H9 (cell line): ENCODE data around the gene NLN. TPM values are rescaled to one million over a fixed set of nuclear protein-coding genes. Genes with fewer than 3 reads are reported as not detected.

ENCODE experiments used
- DNase-seq: peaks from one replicate; pipeline ENCODE4 v3.0.0-alpha.2; 2017
- H2AFZ ChIP-seq: one replicate; pipeline ENCODE4 v1.6.1; 2013; ENCODE audit warnings: mild to moderate bottlenecking, low read length, control low read depth, moderate library complexity
- H2AK5ac ChIP-seq: 2 replicates; pipeline ENCODE4 v1.6.1; 2013; ENCODE audit warnings: low read length, control low read depth, mixed read lengths; ENCODE audit not compliant: insufficient read length
- H2BK120ac ChIP-seq: one replicate; pipeline ENCODE4 v1.6.1; 2013; ENCODE audit warnings: low read depth, mild to moderate bottlenecking, low read length, control low read depth, inconsistent platforms; ENCODE audit not compliant: poor library complexity, severe bottlenecking
- H2BK12ac ChIP-seq: 2 replicates; pipeline ENCODE4 v1.6.1; 2013; ENCODE audit warnings: low read length, control low read depth, mixed read lengths, low read depth; ENCODE audit not compliant: insufficient read length
- H2BK15ac ChIP-seq: 2 replicates; pipeline ENCODE4 v1.6.1; 2013; ENCODE audit warnings: low read depth, low read length, control low read depth
- H2BK20ac ChIP-seq: one replicate; pipeline ENCODE4 v1.6.1; 2013; ENCODE audit warnings: low read depth, mild to moderate bottlenecking, low read length, control low read depth, inconsistent platforms; ENCODE audit not compliant: poor library complexity, severe bottlenecking
- H2BK5ac ChIP-seq: 2 replicates; pipeline ENCODE4 v1.6.1; 2013; ENCODE audit warnings: low read length, control low read depth, mixed read lengths; ENCODE audit not compliant: insufficient read length
- H3K14ac ChIP-seq: 2 replicates; pipeline ENCODE4 v1.6.1; 2013; ENCODE audit warnings: low read length, control low read depth; ENCODE audit not compliant: insufficient read depth
- H3K18ac ChIP-seq: 2 replicates; pipeline ENCODE4 v1.6.1; 2013; ENCODE audit warnings: low read depth, mild to moderate bottlenecking, mixed read lengths, low read length, control low read depth; ENCODE audit not compliant: insufficient read length
- H3K23ac ChIP-seq: 2 replicates; pipeline ENCODE4 v1.6.1; 2013; ENCODE audit warnings: low read length, control low read depth, mixed read lengths, low read depth; ENCODE audit not compliant: insufficient read length
- H3K23me2 ChIP-seq: 2 replicates; pipeline ENCODE4 v1.6.1; 2013; ENCODE audit warnings: low read depth, mild to moderate bottlenecking, mixed read lengths, low read length, control low read depth; ENCODE audit not compliant: insufficient read length, poor library complexity, severe bottlenecking
- H3K27ac ChIP-seq: 2 replicates; pipeline ENCODE4 v1.5.1; 2013; ENCODE audit warnings: low read length, control low read depth, mixed read lengths, low read depth; ENCODE audit not compliant: insufficient read length
- H3K27me3 ChIP-seq: 2 replicates; pipeline ENCODE4 v1.6.1; 2013; ENCODE audit warnings: low read length, control low read depth, inconsistent platforms; ENCODE audit not compliant: insufficient read depth
- H3K4ac ChIP-seq: 2 replicates; pipeline ENCODE4 v1.6.1; 2013; ENCODE audit warnings: low read depth, mild to moderate bottlenecking, control low read depth, inconsistent platforms, low read length, moderate library complexity
- H3K4me1 ChIP-seq: 2 replicates; pipeline ENCODE4 v1.6.1; 2013; ENCODE audit warnings: low read length, control low read depth, inconsistent platforms; ENCODE audit not compliant: insufficient read depth
- H3K4me2 ChIP-seq: 2 replicates; pipeline ENCODE4 v1.6.1; 2013; ENCODE audit warnings: low read length, control low read depth, mixed read lengths; ENCODE audit not compliant: insufficient read length, insufficient read depth
- H3K56ac ChIP-seq: 2 replicates; pipeline ENCODE4 v1.6.1; 2013; ENCODE audit warnings: low read depth, mild to moderate bottlenecking, mixed read lengths, low read length, control low read depth; ENCODE audit not compliant: insufficient read length
- H3K79me1 ChIP-seq: 2 replicates; pipeline ENCODE4 v1.6.1; 2013; ENCODE audit warnings: low read depth, mild to moderate bottlenecking, moderate library complexity, low read length, control low read depth, inconsistent platforms; ENCODE audit not compliant: insufficient read depth, poor library complexity, severe bottlenecking
- H3K79me2 ChIP-seq: 2 replicates; pipeline ENCODE4 v1.6.1; 2013; ENCODE audit warnings: low read length, control low read depth, inconsistent platforms; ENCODE audit not compliant: insufficient read depth
- H3K9ac ChIP-seq: 2 replicates; pipeline ENCODE4 v1.6.1; 2013; ENCODE audit warnings: low read length, control low read depth, mixed read lengths; ENCODE audit not compliant: insufficient read length; ENCODE audit errors: extremely low read depth
- H3K9me3 ChIP-seq: one replicate; pipeline ENCODE4 v1.6.1; 2013; ENCODE audit warnings: low read depth, low read length, inconsistent platforms; ENCODE audit not compliant: control insufficient read depth
- H3T11ph ChIP-seq: one replicate; pipeline ENCODE4 v1.6.1; 2013; ENCODE audit warnings: mild to moderate bottlenecking, low read length, control low read depth, inconsistent platforms
- H4K20me1 ChIP-seq: one replicate; pipeline ENCODE4 v1.6.1; 2013; ENCODE audit not compliant: control insufficient read depth, insufficient read length, insufficient read depth
- H4K5ac ChIP-seq: 2 replicates; pipeline ENCODE4 v1.6.1; 2013; ENCODE audit warnings: low read depth, mild to moderate bottlenecking, mixed read lengths, low read length, control low read depth; ENCODE audit not compliant: insufficient read length
- H4K8ac ChIP-seq: replicated peaks from 2 replicates; pipeline ENCODE4 v1.6.1; 2013; ENCODE audit warnings: low read length, control low read depth, mixed read lengths, low read depth; ENCODE audit not compliant: insufficient read length
- H4K91ac ChIP-seq: 2 replicates; pipeline ENCODE4 v1.6.1; 2013; ENCODE audit warnings: low read depth, mild to moderate bottlenecking, moderate library complexity, mixed read lengths, low read length, control low read depth; ENCODE audit not compliant: insufficient read length
- H3K27ac Mint-ChIP-seq, 3 experiments: 2 replicates in 2 of 3; 3 replicates in 1 of 3; pipeline ENCODE4 v1.8.0; 2020 to 2021; ENCODE audit warnings: mixed read lengths in 3 of 3, mild to moderate bottlenecking in 1 of 3, moderate library complexity in 1 of 3
- H3K27me3 Mint-ChIP-seq: 2 replicates; pipeline ENCODE4 v1.8.0; 2021; ENCODE audit warnings: low read depth, mild to moderate bottlenecking, moderate library complexity, mixed read lengths
- H3K36me3 Mint-ChIP-seq, 3 experiments: 2 replicates in 2 of 3; 3 replicates in 1 of 3; pipeline ENCODE4 v1.8.0; 2020 to 2021; ENCODE audit warnings: low read depth in 3 of 3, mixed read lengths in 3 of 3; ENCODE audit not compliant: insufficient read depth in 1 of 3
- H3K4me1 Mint-ChIP-seq, 2 experiments: 2 replicates each; pipeline ENCODE4 v1.8.0; 2020; ENCODE audit warnings: mixed read lengths in 2 of 2
- H3K4me3 Mint-ChIP-seq, 2 experiments: 2 replicates in 1 of 2; 3 replicates in 1 of 2; pipeline ENCODE4 v1.8.0; 2020 to 2021; ENCODE audit warnings: mild to moderate bottlenecking in 2 of 2, mixed read lengths in 2 of 2, moderate library complexity in 1 of 2
- H3K9me3 Mint-ChIP-seq, 2 experiments: 2 replicates in 1 of 2; 3 replicates in 1 of 2; pipeline ENCODE4 v1.8.0; 2020; ENCODE audit warnings: mild to moderate bottlenecking in 2 of 2, mixed read lengths in 2 of 2, moderate library complexity in 1 of 2
- WGBS: extraction: QIAGEN DNeasy Blood & Tissue Kit; methylation state at CpG from one replicate; pipeline ENCODE4 v1.1.7; 2013; ENCODE audit warnings: missing lambda C conversion rate, low lambda C conversion rate, mixed read lengths; ENCODE audit not compliant: insufficient read length; ENCODE audit errors: extremely low coverage; 5-methylcytosine and 5-hydroxymethylcytosine counted together
- total RNA-seq: library from RNA; stranded (reverse); gene quantifications from 2 replicates; pipeline ENCODE4 v1.2.1, GENCODE V29; 2021
- TF ChIP-seq, protein P1 (sequence below): fragments of 200-600 bp; sonication (generic); conservative IDR thresholded peaks from 3 replicates; pipeline ENCODE4 v1.8.0; 2021; ENCODE audit warnings: antibody characterized with exemption, mild to moderate bottlenecking

NLN gene
- total RNA-seq, 1 experiment from 2014 or later: 137 TPM

- Histone ChIP-seq H2BK15ac (no peak overlapping the region), H3K27ac (no peak overlapping the region), H3K4ac (no peak overlapping the region), H2BK120ac (no peak overlapping the region), H3K56ac (no peak overlapping the region), H4K5ac (no peak overlapping the region), H2AFZ (no peak overlapping the region), H3K23ac (no peak overlapping the region), H3K79me1 (no peaks in the 10 kb centered on the region), H3K18ac (no peak overlapping the region), H3K4me2 (no peak overlapping the region), H4K20me1 (no peaks in the 10 kb centered on the region), H2BK5ac (no peak overlapping the region), H4K8ac (no peak overlapping the region), H3K23me2 (no peaks in the 10 kb centered on the region), H3K9ac (no peak overlapping the region), H4K91ac (no peak overlapping the region), H3K4me1 (no peaks in the 10 kb centered on the region), H3T11ph (no peak overlapping the region), H2BK12ac (no peak overlapping the region), H2BK20ac (no peak overlapping the region), H3K9me3 (no peaks in the 10 kb centered on the region), H3K27me3 (no peaks in the 10 kb centered on the region), H2AK5ac (no peak overlapping the region), H3K14ac (no peak overlapping the region), H3K79me2 (no peaks in the 10 kb centered on the region)
- no peaks in the 10 kb centered on the region for H3K4me1 Mint-ChIP-seq
- no peak for DNase-seq
- H3K36me3 Mint-ChIP-seq: peaks cover 6 to 45% (median 27%) of the 10 kb centered on the region in 3 experiments; a peak in 6 of 7 replicates
- H3K27me3 Mint-ChIP-seq: no peaks in the 10 kb centered on the region
- H3K4me3 Mint-ChIP-seq: no peak overlapping the region
- no peaks in the 10 kb centered on the region for H3K9me3 Mint-ChIP-seq
- TF ChIP-seq, protein P1, sequence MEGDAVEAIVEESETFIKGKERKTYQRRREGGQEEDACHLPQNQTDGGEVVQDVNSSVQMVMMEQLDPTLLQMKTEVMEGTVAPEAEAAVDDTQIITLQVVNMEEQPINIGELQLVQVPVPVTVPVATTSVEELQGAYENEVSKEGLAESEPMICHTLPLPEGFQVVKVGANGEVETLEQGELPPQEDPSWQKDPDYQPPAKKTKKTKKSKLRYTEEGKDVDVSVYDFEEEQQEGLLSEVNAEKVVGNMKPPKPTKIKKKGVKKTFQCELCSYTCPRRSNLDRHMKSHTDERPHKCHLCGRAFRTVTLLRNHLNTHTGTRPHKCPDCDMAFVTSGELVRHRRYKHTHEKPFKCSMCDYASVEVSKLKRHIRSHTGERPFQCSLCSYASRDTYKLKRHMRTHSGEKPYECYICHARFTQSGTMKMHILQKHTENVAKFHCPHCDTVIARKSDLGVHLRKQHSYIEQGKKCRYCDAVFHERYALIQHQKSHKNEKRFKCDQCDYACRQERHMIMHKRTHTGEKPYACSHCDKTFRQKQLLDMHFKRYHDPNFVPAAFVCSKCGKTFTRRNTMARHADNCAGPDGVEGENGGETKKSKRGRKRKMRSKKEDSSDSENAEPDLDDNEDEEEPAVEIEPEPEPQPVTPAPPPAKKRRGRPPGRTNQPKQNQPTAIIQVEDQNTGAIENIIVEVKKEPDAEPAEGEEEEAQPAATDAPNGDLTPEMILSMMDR: no peak
- H3K27ac Mint-ChIP-seq: no peak overlapping the region
- WGBS: no CpG with 5 or more reads among the region's 4 CpGs
Observed at GRCh38 chr5:65707663-65708062, 14.3 kb upstream of the NLN start.
